NCI-H2227 treated with DMSO at 0.1 percent for 48 hours (cell line): ENCODE measurements around the gene NSD1.
"Not testable (repeated sequence)": the region's sequence is repeated elsewhere in the genome, so short reads cannot be mapped to it uniquely, and the experiment has no call there.

Experiments used
- DNase-seq: peaks from one replicate; lab custom pipeline; 2025; lab: John Stamatoyannopoulos, UW

The NSD1 gene

DNA sequence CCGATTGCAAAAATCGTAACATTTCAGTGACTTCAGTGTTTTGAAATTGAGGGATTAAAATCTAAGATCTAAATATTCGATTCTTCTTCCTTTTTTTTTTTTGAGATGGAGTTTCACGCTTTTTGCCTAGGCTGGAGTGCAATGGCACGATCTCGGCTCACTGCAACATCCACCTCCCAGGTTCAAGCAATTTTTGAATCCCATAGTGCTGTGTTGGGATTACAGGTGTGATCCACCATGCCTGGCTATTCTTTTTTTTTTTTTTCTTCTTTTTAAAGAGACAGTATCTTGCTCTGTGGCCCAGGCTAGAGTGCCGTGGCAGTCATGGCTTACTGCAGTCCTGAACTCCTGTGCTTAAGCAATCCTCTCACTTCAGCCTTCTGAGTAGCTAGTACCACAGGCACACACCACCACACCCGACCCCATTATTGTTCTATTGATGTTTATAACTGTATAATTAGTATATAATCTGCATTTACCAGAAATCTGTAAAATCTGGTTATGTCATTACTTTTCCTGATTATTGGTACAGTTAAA lies 42.7 kb downstream of the NSD1 start:
- DNase-seq = no peak

DNA sequence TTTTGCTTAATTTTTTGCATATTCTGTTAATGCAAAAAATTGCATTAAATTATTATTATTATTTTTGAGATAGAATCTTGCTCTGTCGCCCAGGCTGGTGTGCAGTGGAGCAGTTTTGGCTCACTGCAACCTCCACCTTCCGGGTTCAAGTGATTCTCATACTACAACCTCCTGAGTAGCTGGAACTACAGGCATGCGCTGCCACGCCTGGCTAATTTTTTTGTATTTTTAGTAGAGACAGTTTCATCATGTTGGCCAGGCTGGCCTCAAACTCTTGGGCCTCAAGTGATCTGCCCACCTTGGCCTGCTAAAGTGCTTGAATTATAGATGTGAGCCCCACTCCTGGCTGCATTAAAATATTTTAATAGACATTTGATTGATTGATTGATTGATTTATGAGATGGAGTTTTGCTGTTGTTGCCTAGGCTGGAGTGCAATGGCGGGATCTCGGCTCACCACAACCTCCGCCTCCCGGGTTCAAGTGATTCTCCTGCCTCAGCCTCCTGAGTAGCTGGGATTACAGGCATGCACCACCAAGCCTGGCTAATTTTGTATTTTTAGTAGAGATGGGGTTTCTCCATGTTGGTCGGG lies 44.4 kb downstream of the NSD1 start:
- not testable (repeated sequence) for DNase-seq

DNA sequence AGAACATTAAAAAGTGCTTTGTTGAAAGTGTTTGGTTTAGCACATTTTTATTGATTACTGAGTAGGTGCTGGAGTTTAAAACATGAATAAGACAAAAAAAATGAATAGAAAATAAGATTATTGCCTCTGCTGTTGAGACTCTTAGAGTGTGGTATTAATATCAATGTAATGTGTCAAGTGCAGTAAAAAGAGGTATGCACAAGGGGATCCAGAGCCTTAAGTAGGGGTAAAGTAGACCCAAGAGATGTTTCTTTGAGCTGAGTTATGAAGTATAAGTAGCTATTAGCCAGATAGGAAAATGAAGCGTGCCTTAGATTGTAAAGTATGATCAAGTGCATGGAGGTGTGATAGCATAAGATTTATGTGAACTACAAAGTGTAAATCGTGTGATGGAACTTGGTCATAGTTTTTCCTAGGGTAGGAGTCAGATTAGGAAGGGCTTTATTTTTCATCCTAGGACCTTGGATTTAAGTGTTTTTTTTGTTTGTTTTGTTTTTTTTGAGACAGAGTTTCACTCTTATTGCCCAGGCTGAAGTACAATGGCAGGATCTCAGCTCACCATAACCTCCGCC lies 45.2 kb downstream of the NSD1 start:
- no peak for DNase-seq

DNA sequence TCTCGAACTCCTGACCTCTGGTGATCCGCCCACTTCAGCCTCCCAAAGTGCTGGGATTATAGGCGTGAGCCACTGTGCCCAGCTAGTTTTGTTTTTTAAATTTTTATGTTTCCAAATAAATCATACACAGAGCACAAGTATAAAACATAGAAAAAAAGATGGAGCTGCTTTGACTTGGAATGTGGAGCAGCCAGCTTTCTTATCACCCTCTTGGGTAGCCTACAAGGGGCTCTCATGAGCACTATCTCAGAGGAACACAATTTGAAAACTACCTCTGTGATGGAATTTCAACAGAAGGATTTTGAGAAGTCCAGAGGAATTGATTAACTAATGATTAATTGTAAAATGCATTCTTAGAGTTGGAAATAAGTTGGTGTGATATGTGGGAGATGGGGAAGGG lies 45.9 kb downstream of the NSD1 start:
- DNase-seq = no peak

DNA sequence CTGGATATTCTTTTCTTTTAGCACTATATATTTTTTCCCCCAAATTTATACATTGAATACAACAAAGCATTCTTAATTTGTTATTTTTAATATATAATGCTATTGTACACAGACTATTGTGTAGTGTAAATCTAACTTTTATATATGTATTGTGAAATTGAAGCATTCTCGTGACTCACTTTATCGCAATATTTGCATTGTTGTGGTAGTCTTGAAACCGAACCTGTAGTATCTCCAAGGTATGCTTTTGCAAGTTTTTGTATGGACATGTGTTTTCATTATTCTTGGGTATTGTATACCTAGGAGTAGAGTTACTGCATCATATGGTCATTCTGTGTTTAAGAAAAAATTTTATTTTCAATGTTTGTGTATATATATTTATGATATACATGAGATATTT lies 49.6 kb downstream of the NSD1 start:
- DNase-seq = no peak

DNA sequence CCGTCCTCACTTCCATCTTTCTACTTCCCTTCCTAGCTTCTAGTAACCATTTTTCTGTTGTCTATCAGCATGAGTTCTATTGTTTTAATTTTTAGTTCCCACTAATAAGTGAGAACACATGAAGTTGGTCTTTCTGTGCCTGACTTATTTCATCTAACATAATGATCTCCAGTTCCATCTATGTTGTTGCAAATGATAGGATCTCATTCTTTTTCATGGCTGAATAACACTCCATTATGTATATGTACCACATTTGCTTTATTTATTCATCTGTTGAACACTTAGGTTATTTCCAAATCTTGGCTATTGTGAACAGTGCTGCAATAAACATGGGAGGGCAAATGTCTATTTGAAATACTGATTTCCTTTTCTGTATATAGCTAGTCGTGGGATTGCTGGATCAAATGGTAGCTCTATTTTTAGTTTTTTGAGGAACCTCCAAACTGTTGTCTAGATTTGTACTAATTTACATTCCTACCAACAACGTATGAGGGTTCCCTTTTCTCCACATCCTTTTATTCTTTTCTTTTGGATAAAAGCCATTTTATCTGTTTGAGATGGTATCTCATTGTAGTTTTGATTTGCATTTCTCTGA lies 50.3 kb downstream of the NSD1 start:
- DNase-seq = no peak

DNA sequence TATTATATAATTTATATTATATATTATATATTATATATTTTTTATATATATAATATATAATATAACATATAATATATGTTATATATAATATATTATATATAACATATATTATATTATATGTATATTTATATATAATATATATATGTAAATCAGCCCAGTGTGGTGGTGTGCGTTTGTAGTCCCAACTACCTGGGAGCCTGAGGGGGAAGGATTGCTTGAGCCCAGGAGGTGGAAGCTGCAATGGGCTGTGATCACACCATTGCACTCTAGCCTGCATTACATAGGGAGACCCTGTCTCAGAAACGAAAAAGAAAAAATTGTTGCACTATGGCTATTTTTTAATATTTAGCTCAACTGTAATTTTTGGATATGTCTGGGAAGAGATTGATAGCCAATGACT lies 52.4 kb downstream of the NSD1 start:
- DNase-seq = no peak

DNA sequence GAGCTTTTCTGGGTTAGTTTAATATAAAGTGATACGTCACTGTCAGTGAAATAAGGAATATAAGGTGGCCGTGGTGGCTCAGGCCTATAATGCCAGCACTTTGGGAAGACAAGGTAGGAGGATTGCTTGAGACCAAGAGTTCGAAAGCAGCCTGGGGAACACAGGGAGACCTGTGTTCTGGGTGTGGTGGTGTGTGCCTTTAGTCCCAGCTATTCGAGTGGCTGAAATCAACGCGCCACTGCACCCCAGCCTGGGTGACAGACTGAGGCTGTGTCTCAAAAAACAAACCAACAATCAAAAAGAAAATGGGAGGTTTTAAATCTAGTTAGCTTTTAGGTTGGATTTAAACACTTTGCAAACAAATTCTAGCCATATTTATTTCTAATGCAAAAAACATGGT lies 53.1 kb downstream of the NSD1 start:
- no peak for DNase-seq

DNA sequence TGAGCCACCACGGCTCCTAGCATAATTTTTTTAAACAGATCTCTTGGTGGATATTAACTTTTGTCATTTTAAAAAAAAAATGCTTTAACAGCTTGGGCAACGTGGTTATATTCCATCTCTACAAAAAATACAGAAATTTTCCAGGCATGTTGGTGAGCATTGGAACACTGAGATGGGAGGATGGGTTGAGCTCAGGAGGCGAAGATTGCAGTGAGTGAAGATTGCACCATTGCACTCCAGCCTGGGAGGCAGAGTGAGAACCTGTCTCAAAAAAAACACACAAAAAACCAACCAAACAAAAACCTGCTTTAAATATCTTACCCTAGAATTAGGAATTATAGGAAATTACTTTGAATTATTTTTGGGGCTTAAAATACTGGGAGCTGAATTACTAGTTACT lies 55.2 kb downstream of the NSD1 start:
- DNase-seq = no peak

DNA sequence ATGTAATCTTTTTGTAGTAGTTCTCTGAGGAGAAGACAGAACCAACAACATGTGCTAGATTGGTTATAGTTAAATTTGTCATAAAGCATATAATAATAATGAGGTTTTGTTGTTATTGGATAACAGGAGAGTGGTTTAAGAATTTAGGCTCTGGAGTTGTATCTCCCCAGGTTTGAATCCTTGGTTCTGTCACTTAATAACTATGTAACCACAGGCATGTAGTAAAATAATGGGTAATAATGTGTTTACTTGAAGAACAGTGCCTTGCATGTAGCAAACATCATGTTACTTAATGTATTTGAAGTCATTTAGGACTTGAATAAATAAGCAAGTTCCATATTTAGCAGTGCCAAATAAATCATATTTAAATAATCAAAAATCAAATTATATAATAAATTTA lies 55.8 kb downstream of the NSD1 start:
- no peak for DNase-seq

DNA sequence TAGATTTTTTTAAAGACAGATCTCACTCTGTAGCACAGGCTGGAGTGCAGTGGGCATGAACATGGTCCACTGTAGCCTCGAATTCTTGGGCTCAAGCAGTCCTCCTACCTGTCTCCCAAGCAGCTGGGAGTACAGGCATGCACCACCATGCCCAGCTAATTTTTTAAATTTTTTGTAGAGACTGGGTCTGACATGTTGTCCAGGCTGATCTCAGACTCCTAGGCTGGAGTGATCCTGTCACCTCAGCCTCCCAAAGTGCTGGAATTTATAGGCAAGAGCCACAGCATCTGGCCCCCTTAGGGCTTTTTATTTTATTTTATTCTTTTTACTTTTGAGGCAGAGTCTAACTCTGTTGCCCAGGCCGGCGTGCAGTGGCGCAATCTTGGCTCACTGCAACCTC lies 56.4 kb downstream of the NSD1 start:
- DNase-seq = no peak

DNA sequence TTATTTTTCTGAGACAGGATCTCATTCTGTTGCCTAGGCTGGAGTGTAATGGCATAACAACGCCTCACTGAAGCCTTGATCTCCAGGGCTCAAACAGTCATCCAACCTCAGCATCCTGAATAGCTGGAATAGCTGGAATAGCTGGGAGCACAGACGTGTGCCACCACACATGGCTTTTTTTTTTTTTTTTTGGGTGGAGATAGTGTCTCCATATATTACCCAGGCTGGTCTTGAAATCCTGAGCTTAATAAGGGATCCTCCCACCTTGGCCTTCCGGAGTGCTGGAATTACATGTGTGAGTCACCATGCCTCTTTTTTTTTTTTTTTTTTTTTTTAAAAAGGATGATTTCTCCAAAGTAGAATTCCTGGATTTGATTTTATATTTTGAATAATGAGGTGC lies 60.7 kb downstream of the NSD1 start:
- no peak for DNase-seq

DNA sequence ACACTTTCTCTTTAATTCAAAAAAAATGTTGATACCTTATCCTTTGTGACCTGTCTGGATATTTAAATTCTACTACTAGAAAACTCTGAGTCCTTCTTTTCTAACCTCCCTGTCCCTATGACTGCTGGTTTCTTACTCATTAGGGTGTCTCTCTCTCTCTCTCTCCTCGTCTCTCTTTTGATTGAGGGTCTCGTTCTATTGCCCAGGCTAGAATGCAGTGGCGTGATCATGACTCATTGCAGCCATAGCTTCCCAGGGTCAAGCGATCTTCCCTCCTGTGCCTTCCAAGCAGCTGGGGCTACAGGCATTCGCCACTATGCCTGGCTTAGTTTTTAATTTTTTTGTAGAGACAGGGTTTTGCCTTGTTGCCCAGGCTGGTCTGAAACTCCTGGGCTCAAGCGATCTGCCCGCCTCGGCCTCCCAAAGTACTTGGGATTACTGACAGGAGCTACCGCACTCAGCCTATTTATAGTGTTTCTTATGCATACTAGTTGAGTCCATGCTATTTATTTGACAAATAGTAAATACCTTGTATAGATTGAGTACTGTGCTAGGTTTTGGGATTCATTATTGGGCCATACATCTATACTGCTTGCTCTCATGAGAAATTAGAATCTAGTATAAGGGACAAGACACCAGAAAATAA lies 61.9 kb downstream of the NSD1 start:
- DNase-seq = no peak

DNA sequence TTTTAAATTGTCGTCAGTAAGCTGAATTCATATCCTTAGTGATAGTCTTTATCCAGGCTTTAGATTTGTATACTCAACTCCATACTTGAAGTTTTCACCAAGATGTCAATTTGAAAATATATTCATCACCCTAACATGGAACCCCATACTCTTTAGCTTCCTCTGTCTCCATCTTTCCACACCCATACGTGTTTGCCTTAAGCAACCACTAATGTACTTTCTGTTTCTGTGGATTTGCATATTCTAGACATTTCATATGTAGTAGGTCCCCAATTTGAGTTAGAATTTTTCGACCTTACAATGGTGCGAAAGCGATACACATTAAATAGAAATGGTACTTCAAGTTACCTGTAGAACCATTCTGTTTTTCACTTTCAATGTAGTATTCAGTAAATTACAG lies 65.2 kb downstream of the NSD1 start:
- no peak for DNase-seq

DNA sequence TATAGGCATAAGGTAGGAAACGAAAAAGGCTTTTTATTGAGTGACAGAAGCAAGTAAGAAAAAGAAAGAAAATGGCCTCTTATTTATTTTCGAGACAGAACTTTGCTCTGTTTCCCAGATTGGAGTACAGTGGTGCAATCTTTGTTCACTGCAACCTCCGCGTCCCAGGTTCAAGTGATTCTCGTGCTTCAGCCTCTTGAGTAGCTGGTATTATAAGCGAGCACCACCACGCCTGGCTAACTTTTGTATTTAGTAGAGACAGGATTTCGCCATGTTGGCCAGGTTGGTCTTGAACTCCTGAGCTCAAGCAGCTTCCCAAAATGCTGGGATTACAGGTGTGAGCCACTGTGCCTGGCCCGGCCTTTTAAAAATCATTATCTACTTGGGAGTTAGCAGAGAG lies 70.7 kb downstream of the NSD1 start:
- DNase-seq = no peak

DNA sequence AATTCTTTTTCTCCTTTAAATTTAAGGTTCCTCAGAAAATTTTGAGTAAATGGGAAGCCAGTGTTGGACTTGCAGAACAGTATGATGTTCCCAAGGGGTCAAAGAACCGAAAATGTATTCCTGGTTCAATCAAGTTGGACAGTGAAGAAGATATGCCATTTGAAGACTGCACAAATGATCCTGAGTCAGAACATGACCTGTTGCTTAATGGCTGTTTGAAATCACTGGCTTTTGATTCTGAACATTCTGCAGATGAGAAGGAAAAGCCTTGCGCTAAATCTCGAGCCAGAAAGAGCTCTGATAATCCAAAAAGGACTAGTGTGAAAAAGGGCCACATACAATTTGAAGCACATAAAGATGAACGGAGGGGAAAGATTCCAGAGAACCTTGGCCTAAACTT lies 76.0 kb downstream of the NSD1 start:
- no peak for DNase-seq

DNA sequence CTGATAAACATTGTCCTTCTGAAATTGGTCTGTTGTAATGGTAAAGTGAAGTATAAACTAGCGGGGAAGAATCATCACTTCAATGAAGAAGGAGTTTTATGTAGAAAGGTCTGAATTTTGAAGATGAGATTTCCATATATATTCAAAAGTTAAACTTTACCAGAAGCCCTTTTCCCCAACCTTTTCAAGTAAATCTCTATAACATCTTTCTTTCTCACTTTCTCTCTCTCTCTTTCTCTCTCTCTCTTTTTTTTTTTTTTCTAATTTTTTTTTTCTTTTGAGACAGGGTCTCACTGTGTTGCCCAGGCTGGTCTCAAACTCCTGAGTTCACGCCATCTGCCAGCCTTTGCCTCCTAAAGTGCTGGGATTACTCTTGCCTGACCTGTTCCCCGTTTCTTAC lies 78.7 kb downstream of the NSD1 start:
- no peak for DNase-seq

DNA sequence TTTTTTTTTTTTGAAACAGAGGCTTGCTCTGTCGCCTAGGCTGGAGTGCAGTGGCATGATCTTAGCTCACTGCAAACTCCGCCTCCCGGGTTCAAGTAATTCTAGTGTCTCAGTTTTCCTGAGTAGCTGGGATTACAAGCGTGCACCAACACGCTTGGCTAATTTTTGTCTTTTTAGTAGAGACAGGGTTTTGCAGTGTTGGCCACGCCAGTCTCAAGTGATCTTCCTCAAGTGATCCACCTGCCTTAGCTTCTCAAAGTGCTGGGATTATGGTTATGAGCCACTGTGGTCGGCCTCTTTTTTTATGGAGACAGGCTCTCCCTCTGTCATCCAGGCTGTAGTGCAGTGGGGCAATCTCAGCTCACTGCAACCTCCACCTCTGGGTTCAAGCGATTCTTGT lies 87.0 kb downstream of the NSD1 start:
- no peak for DNase-seq

DNA sequence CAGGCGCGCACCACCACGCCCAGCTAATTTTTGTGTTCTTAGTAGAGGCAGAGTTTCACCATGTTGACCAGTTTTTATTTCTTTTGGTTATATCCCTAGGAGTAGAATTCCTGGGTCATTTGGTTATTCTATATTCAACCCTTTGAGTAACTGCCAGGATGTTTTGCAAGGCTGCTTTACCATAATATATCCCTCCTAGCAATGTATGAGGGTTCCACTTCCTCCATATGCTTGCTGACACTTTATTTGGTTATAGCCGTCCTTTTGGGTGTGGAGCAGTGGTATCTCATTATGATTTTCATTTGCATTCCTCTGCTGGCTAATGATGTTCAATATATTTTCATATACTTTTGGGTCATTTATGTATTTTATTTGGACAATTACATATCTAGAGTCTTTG lies 88.7 kb downstream of the NSD1 start:
- DNase-seq = no peak

DNA sequence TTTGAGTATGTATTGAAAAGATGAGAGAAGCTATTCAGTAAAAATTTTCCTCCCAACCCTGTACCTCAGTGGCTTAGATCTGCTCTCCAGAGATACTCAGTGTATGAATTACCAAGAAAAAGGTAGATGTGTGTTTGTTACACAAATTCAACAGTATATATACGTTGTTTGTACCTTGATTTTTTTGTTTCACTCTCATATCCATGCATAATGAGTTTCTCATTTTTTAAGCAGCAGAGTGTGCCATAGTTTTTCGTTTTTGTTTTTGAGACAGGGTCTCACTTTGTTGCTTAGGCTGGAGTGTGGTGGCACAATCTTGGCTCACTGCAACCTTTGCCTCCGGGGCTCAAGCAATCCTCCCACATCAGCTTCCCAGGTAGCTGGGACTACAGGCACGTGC lies 92.2 kb downstream of the NSD1 start:
- no peak for DNase-seq

DNA sequence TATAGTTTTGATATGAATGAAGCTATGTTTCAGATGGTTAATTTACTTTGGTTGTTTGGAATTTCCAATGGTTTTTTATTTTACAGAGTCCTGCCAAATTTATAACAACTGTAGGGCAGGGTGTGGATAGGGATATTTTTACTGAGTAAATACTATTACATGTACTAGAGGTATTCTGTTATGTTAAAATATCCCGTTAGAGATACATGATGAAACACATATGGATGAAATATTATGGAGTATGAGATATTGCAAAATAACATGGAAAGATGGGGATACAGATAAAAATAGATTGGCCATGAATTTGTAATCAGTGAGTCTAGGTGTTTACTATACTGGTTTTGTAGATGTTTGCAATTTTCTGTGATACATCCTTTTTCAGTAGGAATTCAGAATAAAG lies 93.3 kb downstream of the NSD1 start:
- DNase-seq = no peak

DNA sequence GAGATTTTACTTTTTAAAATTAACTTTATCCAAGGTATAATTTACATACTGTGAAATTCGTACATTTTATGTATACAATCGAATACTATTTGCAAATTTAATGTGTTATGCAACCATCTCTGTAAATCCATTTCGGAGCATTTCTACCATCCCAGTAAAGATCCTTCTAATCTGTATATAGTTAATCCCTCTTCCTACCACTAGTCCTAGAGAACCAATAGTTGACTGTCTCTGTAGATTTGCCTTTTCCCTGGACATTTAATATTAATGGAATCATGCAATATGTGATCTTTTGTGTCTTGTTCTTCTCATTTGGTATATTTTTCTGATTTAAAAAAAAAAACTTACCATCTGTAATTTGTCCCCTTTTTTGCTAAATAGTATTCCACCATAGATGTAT lies 95.2 kb downstream of the NSD1 start:
- no peak for DNase-seq

DNA sequence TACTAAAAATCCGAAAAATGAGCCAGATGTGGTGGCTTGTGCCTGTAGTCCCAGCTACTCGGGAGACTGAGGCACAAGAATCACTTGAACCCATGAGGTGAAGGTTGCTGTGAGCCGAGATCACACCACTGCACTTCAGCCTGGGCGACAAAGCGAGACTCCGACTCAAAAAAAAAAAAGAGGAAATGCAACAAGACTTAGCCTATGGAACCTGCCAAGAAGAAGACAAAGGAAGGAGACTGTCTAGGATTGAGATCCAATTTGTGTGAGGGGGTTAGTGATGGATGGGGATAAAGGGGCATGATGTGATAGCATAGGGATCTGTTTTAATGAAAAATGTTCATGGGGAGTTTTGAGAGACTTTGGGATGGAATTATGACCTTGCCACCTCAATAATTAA lies 97.1 kb downstream of the NSD1 start:
- no peak for DNase-seq
